Parathyroid adenoma (tissue), 2 donors: ENCODE measurements around the gene ALDH3A2.

ENCODE experiments used
- H2AFZ ChIP-seq: fragments of 300-600 bp; sonication (generic); one replicate; pipeline ENCODE4 v1.7.0; 2017; ENCODE audit warnings: antibody characterized with exemption, mild to moderate bottlenecking
- H3K27ac ChIP-seq: fragments of 300-600 bp; sonication (generic); one replicate; pipeline ENCODE4 v1.7.0; 2017
- H3K27me3 ChIP-seq: fragments of 300-600 bp; sonication (generic); one replicate; pipeline ENCODE4 v1.7.0; 2017; ENCODE audit warnings: low read length; ENCODE audit not compliant: control insufficient read depth, insufficient read depth
- H3K36me3 ChIP-seq: fragments of 300-600 bp; sonication (generic); one replicate; pipeline ENCODE4 v1.7.0; 2017; ENCODE audit warnings: low read length; ENCODE audit not compliant: control insufficient read depth, insufficient read depth
- H3K4me1 ChIP-seq: fragments of 300-600 bp; sonication (generic); one replicate; pipeline ENCODE4 v1.7.0; 2017; ENCODE audit warnings: control low read depth
- H3K4me2 ChIP-seq: fragments of 300-600 bp; sonication (generic); one replicate; pipeline ENCODE4 v1.7.0; 2017; ENCODE audit warnings: low read length
- H3K4me3 ChIP-seq: fragments of 300-600 bp; sonication (generic); one replicate; pipeline ENCODE4 v1.7.0; 2017; ENCODE audit warnings: low read depth, low read length
- H3K79me2 ChIP-seq: fragments of 300-600 bp; sonication (generic); one replicate; pipeline ENCODE4 v1.7.0; 2017; ENCODE audit warnings: control low read depth
- H3K9ac ChIP-seq: fragments of 300-600 bp; sonication (generic); one replicate; pipeline ENCODE4 v1.7.0; 2017; ENCODE audit warnings: mild to moderate bottlenecking
- H3K9me3 ChIP-seq: fragments of 300-600 bp; sonication (generic); one replicate; pipeline ENCODE4 v1.7.0; 2017; ENCODE audit warnings: low read length; ENCODE audit not compliant: control insufficient read depth
- CTCF ChIP-seq: fragments of 300-600 bp; sonication (generic); IDR thresholded peaks from one replicate; pipeline ENCODE4 v1.7.0; 2017; ENCODE audit warnings: antibody characterized with exemption, mild to moderate bottlenecking
- donor health status: primary hyperparathyroidism.

ALDH3A2 gene

GRCh38 chr17:19720631-19721426 lies 72.3 kb downstream of the ALDH3A2 start:
- no peak for TF ChIP-seq CTCF
- Histone ChIP-seq H3K4me2 (no peak overlapping the region), H3K27me3 (no peaks in the 10 kb centered on the region), H2AFZ (peak overlapping the region; percentile 42), H3K36me3 (no peaks in the 10 kb centered on the region), H3K4me3 (no peak overlapping the region), H3K9ac (no peak overlapping the region), H3K9me3 (no peaks in the 10 kb centered on the region), H3K27ac (no peak overlapping the region), H3K4me1 (peaks cover 15% of the 10 kb centered on the region), H3K79me2 (no peaks in the 10 kb centered on the region)

- Histone ChIP-seq H3K27me3 (no peaks in the 10 kb centered on the region), H3K9me3 (no peaks in the 10 kb centered on the region), H3K36me3 (no peaks in the 10 kb centered on the region), H3K4me1 (peaks cover 29% of the 10 kb centered on the region), H3K4me3 (no peak overlapping the region), H3K9ac (no peak overlapping the region), H3K27ac (no peak overlapping the region), H3K4me2 (no peak overlapping the region), H3K79me2 (no peaks in the 10 kb centered on the region), H2AFZ (peak overlapping the region; percentile 98)
- TF ChIP-seq CTCF: no peak
Measured at GRCh38 chr17:19723964-19724363, 75.4 kb downstream of the ALDH3A2 start.

GRCh38 chr17:19724501-19725420 lies 76.2 kb downstream of the ALDH3A2 start:
- peak overlapping the region; percentile 19 for H3K9ac ChIP-seq
- H3K27me3 ChIP-seq: no peaks in the 10 kb centered on the region
- no peak overlapping the region for H3K4me2 ChIP-seq
- no peaks in the 10 kb centered on the region for H3K9me3 ChIP-seq
- peaks cover 29% of the 10 kb centered on the region for H3K4me1 ChIP-seq
- H3K27ac ChIP-seq: no peak overlapping the region
- TF ChIP-seq CTCF: no peak
- H3K4me3 ChIP-seq: no peak overlapping the region
- H3K36me3 ChIP-seq: no peaks in the 10 kb centered on the region
- no peaks in the 10 kb centered on the region for H3K79me2 ChIP-seq
- peak overlapping the region; percentile 98 for H2AFZ ChIP-seq

GRCh38 chr17:19725486-19725885 lies 76.9 kb downstream of the ALDH3A2 start:
- Histone ChIP-seq H3K79me2 (no peaks in the 10 kb centered on the region), H2AFZ (no peak overlapping the region), H3K4me2 (no peak overlapping the region), H3K9me3 (no peaks in the 10 kb centered on the region), H3K9ac (no peak overlapping the region), H3K27ac (no peak overlapping the region), H3K4me3 (no peak overlapping the region), H3K36me3 (no peaks in the 10 kb centered on the region), H3K4me1 (peaks cover 28% of the 10 kb centered on the region), H3K27me3 (no peaks in the 10 kb centered on the region)
- no peak for TF ChIP-seq CTCF
